Measurements from ENCODE around the gene SEC23IP. TPM values are rescaled to one million over a fixed set of nuclear protein-coding genes. Genes with fewer than 3 reads are reported as not detected.
"Not testable (repeated sequence)": the region's sequence is repeated elsewhere in the genome, so short reads cannot be mapped to it uniquely, and the experiment has no call there.

SEC23IP gene
- total RNA-seq, 1 donor from 2014 or later: 39.2 TPM

- H3K27me3 ChIP-seq: no peaks in the 10 kb centered on the region
- H3K27ac Mint-ChIP-seq: peak within 1 kb of the TSS; percentile 99
- peak within 1 kb of the TSS; percentile 77 for H3K9ac ChIP-seq
- peaks cover 51% of the 10 kb centered on the region for H3K79me2 ChIP-seq (ENCODE audit: low read depth)
- peaks cover 45% of the 10 kb centered on the region for H4K20me1 ChIP-seq (ENCODE audit: low read depth)
- H3K4me1 ChIP-seq: peaks cover 14% of the 10 kb centered on the region
- H3K36me3 ChIP-seq: no peaks in the 10 kb centered on the region
- no peak for DNase-seq (ENCODE audit: low spot score)
- H3K27me3 Mint-ChIP-seq (ENCODE audit: insufficient read depth, low read depth): peaks cover 3% of the 10 kb centered on the region
- peaks cover 5% of the 10 kb centered on the region for H3K9me3 Mint-ChIP-seq
- H3K4me1 Mint-ChIP-seq: peaks cover 29% of the 10 kb centered on the region
- H3K4me3 Mint-ChIP-seq: peak within 1 kb of the TSS; percentile 97
- peak within 1 kb of the TSS; percentile 98 for H3K4me3 ChIP-seq
- H3K27ac ChIP-seq: no peak within 1 kb of the TSS
- H3K4me2 ChIP-seq: peak within 1 kb of the TSS; percentile 91
- peaks cover 13% of the 10 kb centered on the region for H3F3A ChIP-seq (ENCODE audit: low read depth)
- peak within 1 kb of the TSS; percentile 91 for H2AFZ ChIP-seq (replicated peaks)
- H3K9me3 ChIP-seq (ENCODE audit: low read depth): no peaks in the 10 kb centered on the region
- H3K36me3 Mint-ChIP-seq: peaks cover 9% of the 10 kb centered on the region
- TF ChIP-seq EZH2 (IDR thresholded peaks at IDR 0.05): no peak
- TF ChIP-seq CTCF (IDR thresholded peaks at IDR 0.05): no peak
- TF ChIP-seq EZH2phosphoT487 (IDR thresholded peaks at IDR 0.05): no peak
These were observed 20.0 kb upstream of the SEC23IP start, which contains the start of gene MCMBP for GRCh38 chr10:119872610-119872859. Gene MCMBP, minus strand, starts transcription at chr10:119872843. Its CDS starts 259 bp downstream, at chr10:119872584.

DNA sequence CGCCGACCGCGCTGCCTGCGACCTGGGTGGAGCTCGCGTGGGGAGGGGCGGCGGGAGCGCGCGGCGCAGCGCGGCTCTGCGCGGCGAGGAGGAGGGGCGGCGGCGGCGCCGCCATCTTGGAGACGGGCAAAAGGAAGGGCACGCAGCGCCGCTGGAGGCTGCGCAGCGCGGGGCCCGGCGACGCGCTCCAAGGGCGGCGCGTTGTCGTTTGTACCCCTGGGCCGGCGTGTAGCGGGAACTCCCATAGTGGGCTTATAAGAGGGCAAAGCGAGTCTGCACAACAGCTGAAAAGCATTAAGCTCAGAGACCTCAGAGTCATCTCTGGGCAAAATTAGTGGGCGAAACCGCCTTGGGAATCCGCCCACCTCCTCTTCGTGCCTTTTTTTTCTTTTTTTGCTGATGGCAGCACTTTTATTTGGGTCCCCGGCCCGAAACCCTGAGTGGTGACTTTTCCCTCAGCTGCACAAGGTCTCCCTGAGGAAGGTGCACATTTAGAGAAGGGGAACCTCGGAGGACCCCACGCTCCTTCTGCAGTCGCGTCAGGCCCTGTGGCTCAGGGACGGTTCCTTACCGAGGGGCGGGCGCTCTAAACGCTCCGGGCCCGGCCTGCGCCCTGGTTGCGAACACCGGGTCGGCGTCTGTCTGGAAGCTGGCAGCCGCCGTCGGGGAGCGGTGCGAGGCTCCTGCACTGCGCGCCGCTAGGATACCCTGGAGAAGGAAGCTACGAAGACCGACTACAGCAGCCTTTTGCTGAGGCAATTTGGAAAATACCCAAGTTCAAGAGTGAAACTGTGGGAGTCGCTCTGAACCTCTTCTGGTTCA, 19.5 kb upstream of the SEC23IP start:
- peaks cover 29% of the 10 kb centered on the region for H3K4me1 Mint-ChIP-seq
- Histone ChIP-seq H3K27ac (no peak overlapping the region), H3K79me2 (ENCODE audit: low read depth) (peaks cover 46% of the 10 kb centered on the region), H2AFZ (replicated peaks) (peak overlapping the region; percentile 91), H3F3A (ENCODE audit: low read depth) (peaks cover 13% of the 10 kb centered on the region), H3K27me3 (no peaks in the 10 kb centered on the region), H3K36me3 (no peaks in the 10 kb centered on the region), H4K20me1 (ENCODE audit: low read depth) (peaks cover 40% of the 10 kb centered on the region), H3K9me3 (ENCODE audit: low read depth) (no peaks in the 10 kb centered on the region), H3K9ac (peak overlapping the region; percentile 77), H3K4me2 (peak overlapping the region; percentile 91), H3K4me1 (peaks cover 14% of the 10 kb centered on the region), H3K4me3 (peak overlapping the region; percentile 98)
- peaks cover 5% of the 10 kb centered on the region for H3K9me3 Mint-ChIP-seq
- peaks cover 7% of the 10 kb centered on the region for H3K36me3 Mint-ChIP-seq
- H3K27ac Mint-ChIP-seq: peak overlapping the region; percentile 66
- DNase-seq (ENCODE audit: low spot score): peak; percentile 92
- peak overlapping the region; percentile 89 for H3K4me3 Mint-ChIP-seq
- peaks cover 3% of the 10 kb centered on the region for H3K27me3 Mint-ChIP-seq (ENCODE audit: insufficient read depth, low read depth)
- TF ChIP-seq CTCF (IDR thresholded peaks at IDR 0.05) (no peak), EZH2 (IDR thresholded peaks at IDR 0.05) (peak; percentile 26)

GRCh38 chr10:119878524-119878923, 14.0 kb upstream of the SEC23IP start:
- Histone ChIP-seq H4K20me1 (ENCODE audit: low read depth) (no peaks in the 10 kb centered on the region), H3K4me3 (no peak overlapping the region), H3K27ac (no peak overlapping the region), H3K4me1 (no peaks in the 10 kb centered on the region), H3K4me2 (no peak overlapping the region), H3K79me2 (ENCODE audit: low read depth) (no peaks in the 10 kb centered on the region), H2AFZ (replicated peaks) (no peak overlapping the region), H3K9me3 (ENCODE audit: low read depth) (no peaks in the 10 kb centered on the region), H3K27me3 (no peaks in the 10 kb centered on the region), H3K9ac (no peak overlapping the region), H3F3A (ENCODE audit: low read depth) (peaks cover 7% of the 10 kb centered on the region), H3K36me3 (no peaks in the 10 kb centered on the region)
- H3K27me3 Mint-ChIP-seq (ENCODE audit: insufficient read depth, low read depth): peaks cover 4% of the 10 kb centered on the region
- no peaks in the 10 kb centered on the region for H3K36me3 Mint-ChIP-seq
- peaks cover 5% of the 10 kb centered on the region for H3K4me1 Mint-ChIP-seq
- H3K27ac Mint-ChIP-seq: no peak overlapping the region
- TF ChIP-seq EZH2phosphoT487 (IDR thresholded peaks at IDR 0.05) (no peak), EZH2 (IDR thresholded peaks at IDR 0.05) (no peak), CTCF (IDR thresholded peaks at IDR 0.05) (no peak)
- no peak for DNase-seq (ENCODE audit: low spot score)
- no peaks in the 10 kb centered on the region for H3K9me3 Mint-ChIP-seq
- H3K4me3 Mint-ChIP-seq: no peak overlapping the region

- not testable (repeated sequence) for H3K79me2 ChIP-seq (ENCODE audit: low read depth); H3K27ac Mint-ChIP-seq; DNase-seq (ENCODE audit: low spot score)
These were observed 8.5 kb upstream of the SEC23IP start for GRCh38 chr10:119883901-119884611.

GRCh38 chr10:119886070-119886469, 6.5 kb upstream of the SEC23IP start:
- H4K20me1 ChIP-seq (ENCODE audit: low read depth); H3K9me3 ChIP-seq (ENCODE audit: low read depth); H3K27ac Mint-ChIP-seq; H3K27me3 ChIP-seq; H3K27me3 Mint-ChIP-seq (ENCODE audit: insufficient read depth, low read depth); H3K27ac ChIP-seq; H3K9ac ChIP-seq; H2AFZ ChIP-seq (replicated peaks); H3K4me1 Mint-ChIP-seq; H3K4me3 Mint-ChIP-seq; H3K9me3 Mint-ChIP-seq; DNase-seq (ENCODE audit: low spot score); H3F3A ChIP-seq (ENCODE audit: low read depth); H3K4me1 ChIP-seq; H3K79me2 ChIP-seq (ENCODE audit: low read depth); H3K36me3 ChIP-seq; H3K4me2 ChIP-seq; H3K36me3 Mint-ChIP-seq; H3K4me3 ChIP-seq: not testable (repeated sequence)

More at GRCh38 chr10:119883901-119884611, 8.5 kb upstream of the SEC23IP start:
- not testable (repeated sequence) for H3K27ac ChIP-seq; H3K27me3 Mint-ChIP-seq (ENCODE audit: insufficient read depth, low read depth); H4K20me1 ChIP-seq (ENCODE audit: low read depth); H3K4me3 ChIP-seq; H3K27me3 ChIP-seq; H3K4me2 ChIP-seq; H3F3A ChIP-seq (ENCODE audit: low read depth); H3K4me3 Mint-ChIP-seq; H3K4me1 Mint-ChIP-seq; H3K36me3 ChIP-seq; H3K36me3 Mint-ChIP-seq; H3K9ac ChIP-seq; H2AFZ ChIP-seq (replicated peaks); H3K9me3 ChIP-seq (ENCODE audit: low read depth); H3K9me3 Mint-ChIP-seq; H3K4me1 ChIP-seq
